ENCODE data around the gene C14orf180. TPM values are rescaled to one million over a fixed set of nuclear protein-coding genes. Genes with fewer than 3 reads are reported as not detected.
A peak's percentile ranks its signal among the peaks of the same experiment; 100 is the strongest.

C14orf180 gene
- total and polyA plus RNA-seq, 2 donors from 2014 or later: 2.1 to 3.1 TPM

DNA sequence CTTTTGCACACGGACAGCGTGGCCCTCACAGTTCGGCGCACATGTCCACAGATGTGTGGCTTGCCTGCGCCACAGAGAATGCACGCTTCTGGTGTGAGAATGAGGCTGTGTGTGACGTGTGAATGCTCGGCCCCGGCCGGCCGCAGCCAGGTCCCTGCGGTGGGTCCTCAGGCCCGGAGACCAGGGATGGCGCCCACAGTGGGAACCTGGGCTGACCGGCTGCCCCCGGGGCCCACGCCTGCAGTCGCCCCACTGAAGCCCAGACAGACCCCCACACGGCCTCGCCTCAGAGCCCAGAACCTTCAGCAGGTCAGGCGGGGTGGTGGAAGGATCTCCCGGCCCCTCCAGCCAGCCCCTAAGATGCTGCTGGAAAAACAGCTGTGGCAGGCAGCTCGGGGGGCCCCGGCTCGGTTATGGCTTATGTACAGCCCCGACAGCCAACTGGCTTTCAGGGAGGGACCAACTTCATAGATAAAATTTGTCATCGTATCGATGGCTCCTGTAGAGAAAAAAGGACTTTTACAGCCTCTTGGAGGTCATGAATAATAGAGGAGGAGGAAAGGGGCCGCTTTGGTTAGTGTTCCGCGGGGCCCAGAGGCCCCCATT, 4.5 kb upstream of the C14orf180 start:
- Histone ChIP-seq H3K9ac (ENCODE audit: low read length in 3 of 3) (no peak overlapping the region), H3K4me3 (ENCODE audit: low read length in 3 of 3) (no peak overlapping the region), H3K27ac (ENCODE audit: low read depth in 2 of 2, low read length in 2 of 2) (no peak overlapping the region), H3K36me3 (ENCODE audit: control insufficient read depth in 2 of 3, insufficient read depth in 3 of 3, low read length in 3 of 3) (no peaks in the 10 kb centered on the region), H3K9me3 (ENCODE audit: control insufficient read depth in 2 of 3, insufficient read depth in 1 of 3, low read length in 3 of 3) (no peaks in the 10 kb centered on the region), H3K27me3 (ENCODE audit: control insufficient read depth, insufficient read depth, low read length) (no peaks in the 10 kb centered on the region), H3K4me1 (ENCODE audit: control insufficient read depth in 2 of 3, insufficient read depth in 2 of 3, low read depth in 1 of 3, low read length in 3 of 3) (peaks cover 0 to 20% (median 4%) of the 10 kb centered on the region in 3 donors)
- TF ChIP-seq, protein P1, sequence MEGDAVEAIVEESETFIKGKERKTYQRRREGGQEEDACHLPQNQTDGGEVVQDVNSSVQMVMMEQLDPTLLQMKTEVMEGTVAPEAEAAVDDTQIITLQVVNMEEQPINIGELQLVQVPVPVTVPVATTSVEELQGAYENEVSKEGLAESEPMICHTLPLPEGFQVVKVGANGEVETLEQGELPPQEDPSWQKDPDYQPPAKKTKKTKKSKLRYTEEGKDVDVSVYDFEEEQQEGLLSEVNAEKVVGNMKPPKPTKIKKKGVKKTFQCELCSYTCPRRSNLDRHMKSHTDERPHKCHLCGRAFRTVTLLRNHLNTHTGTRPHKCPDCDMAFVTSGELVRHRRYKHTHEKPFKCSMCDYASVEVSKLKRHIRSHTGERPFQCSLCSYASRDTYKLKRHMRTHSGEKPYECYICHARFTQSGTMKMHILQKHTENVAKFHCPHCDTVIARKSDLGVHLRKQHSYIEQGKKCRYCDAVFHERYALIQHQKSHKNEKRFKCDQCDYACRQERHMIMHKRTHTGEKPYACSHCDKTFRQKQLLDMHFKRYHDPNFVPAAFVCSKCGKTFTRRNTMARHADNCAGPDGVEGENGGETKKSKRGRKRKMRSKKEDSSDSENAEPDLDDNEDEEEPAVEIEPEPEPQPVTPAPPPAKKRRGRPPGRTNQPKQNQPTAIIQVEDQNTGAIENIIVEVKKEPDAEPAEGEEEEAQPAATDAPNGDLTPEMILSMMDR (IDR thresholded peaks at IDR 0.05; ENCODE audit: borderline replicate concordance, extremely low read depth, insufficient read depth): no peak
- FAIRE-seq (no peak), DNase-seq (no peak)
- intact Hi-C loops (cut with DNase I): no loop called here

DNA sequence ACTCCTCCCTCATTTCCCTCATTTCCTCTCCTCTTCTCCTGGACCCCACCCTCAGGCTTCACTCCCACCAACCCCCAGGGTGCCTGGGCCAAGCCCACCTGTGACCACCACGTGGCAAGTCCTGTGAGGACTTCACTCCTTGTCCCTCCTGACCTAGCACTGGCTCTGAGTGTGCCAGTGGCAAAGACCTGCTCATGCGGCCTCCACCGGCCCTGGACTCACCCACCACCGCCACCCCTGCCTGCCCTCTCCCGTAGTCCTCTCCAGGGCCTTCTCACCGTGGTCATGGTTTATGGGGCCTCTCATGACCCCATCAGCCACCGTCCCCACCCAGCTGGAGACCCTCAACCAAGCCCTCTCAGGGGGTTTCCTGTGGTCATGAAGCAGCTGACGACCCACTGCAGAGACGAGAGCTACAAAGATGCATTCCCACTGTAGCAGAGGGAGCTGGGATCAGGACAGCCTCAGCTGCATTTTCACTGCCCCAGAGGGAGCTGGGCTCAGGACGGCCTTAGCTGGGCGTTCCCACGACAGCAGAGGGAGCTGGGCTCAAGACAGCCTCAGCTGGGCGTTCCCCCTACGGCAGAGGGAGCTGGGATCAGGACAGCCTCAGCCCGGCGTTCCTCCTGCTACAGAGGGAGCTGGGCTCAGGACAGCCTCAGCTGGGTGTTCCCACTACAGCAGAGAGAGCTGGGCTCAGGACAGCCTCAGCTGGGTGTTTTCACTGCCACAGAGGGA, 3.2 kb upstream of the C14orf180 start:
- H3K4me3 ChIP-seq (ENCODE audit: low read length in 3 of 3): no peak overlapping the region
- H3K9ac ChIP-seq (ENCODE audit: low read length in 3 of 3): no peak overlapping the region
- no peaks in the 10 kb centered on the region for H3K9me3 ChIP-seq (ENCODE audit: control insufficient read depth in 2 of 3, insufficient read depth in 1 of 3, low read length in 3 of 3)
- H3K4me1 ChIP-seq (ENCODE audit: control insufficient read depth in 2 of 3, insufficient read depth in 2 of 3, low read depth in 1 of 3, low read length in 3 of 3): peaks cover 0 to 20% (median 4%) of the 10 kb centered on the region in 3 donors
- H3K36me3 ChIP-seq (ENCODE audit: control insufficient read depth in 2 of 3, insufficient read depth in 3 of 3, low read length in 3 of 3): no peaks in the 10 kb centered on the region
- H3K27me3 ChIP-seq (ENCODE audit: control insufficient read depth, insufficient read depth, low read length): no peaks in the 10 kb centered on the region
- FAIRE-seq (no peak), DNase-seq (no peak)
- peak overlapping the region in 1 of 2 donors; percentile 51 for H3K27ac ChIP-seq (ENCODE audit: low read depth in 2 of 2, low read length in 2 of 2)
- TF ChIP-seq, protein P1 (IDR thresholded peaks at IDR 0.05; ENCODE audit: borderline replicate concordance, extremely low read depth, insufficient read depth): no peak
- intact Hi-C loops (cut with DNase I): no loop called here

DNA sequence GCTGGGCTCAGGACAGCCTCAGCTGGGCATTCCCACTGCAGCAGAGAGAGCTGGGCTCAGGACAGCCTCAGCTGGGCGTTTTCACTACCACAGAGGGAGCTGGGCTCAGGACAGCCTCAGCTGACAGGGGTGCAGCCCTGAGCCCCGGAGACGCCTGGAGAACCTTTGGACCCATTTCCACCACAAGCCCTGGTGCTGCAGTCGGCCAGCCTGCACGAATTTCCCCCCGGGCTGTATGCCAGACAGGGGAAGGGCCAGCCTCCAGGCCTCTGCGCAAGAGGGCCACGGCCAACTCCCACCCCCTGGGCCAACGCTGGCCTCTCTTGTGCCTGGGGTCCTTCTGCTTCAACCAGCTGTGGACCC, 2.6 kb upstream of the C14orf180 start:
- no peaks in the 10 kb centered on the region for H3K27me3 ChIP-seq (ENCODE audit: control insufficient read depth, insufficient read depth, low read length)
- no peaks in the 10 kb centered on the region for H3K36me3 ChIP-seq (ENCODE audit: control insufficient read depth in 2 of 3, insufficient read depth in 3 of 3, low read length in 3 of 3)
- H3K4me3 ChIP-seq (ENCODE audit: low read length in 3 of 3): no peak overlapping the region
- no peaks in the 10 kb centered on the region for H3K9me3 ChIP-seq (ENCODE audit: control insufficient read depth in 2 of 3, insufficient read depth in 1 of 3, low read length in 3 of 3)
- no peak overlapping the region for H3K9ac ChIP-seq (ENCODE audit: low read length in 3 of 3)
- peaks cover 0 to 20% (median 4%) of the 10 kb centered on the region in 3 donors for H3K4me1 ChIP-seq (ENCODE audit: control insufficient read depth in 2 of 3, insufficient read depth in 2 of 3, low read depth in 1 of 3, low read length in 3 of 3)
- TF ChIP-seq, protein P1 (IDR thresholded peaks at IDR 0.05; ENCODE audit: borderline replicate concordance, extremely low read depth, insufficient read depth): no peak
- FAIRE-seq (no peak), DNase-seq (peak in 1 of 5 donors; percentile 27)
- intact Hi-C loops (cut with DNase I): no loop called here
- H3K27ac ChIP-seq (ENCODE audit: low read depth in 2 of 2, low read length in 2 of 2): peak overlapping the region in 1 of 2 donors; percentile 51
